ENCODE results near the gene GPATCH8. TPM values are rescaled to one million over a fixed set of nuclear protein-coding genes. Genes with fewer than 3 reads are reported as not detected.

GPATCH8 gene
- total and polyA plus RNA-seq, 2 of the 8 experiments (the other 6 are each of a cell fraction or from before 2014, with no cell fraction given): 20.5 to 58.1 TPM

DNA sequence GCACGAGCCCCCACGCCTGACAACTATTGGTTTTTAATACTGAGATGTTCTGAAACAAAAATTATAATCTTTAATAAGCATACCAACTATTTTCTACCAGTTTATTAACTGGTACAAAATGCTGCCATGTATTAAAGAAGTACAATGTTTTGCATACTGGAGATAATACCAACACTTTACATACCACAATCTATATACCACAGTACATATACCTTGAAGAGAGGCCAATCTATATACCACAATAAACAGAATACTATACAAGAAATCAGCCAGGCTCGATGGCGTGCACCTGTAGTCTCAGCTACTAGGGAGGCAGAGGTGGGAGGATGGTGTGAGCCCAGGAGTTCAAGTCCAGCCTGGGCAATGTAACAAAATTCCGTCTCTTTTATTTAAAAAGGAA is 9.9 kb downstream of the GPATCH8 start:
- FAIRE-seq: no peak
- peaks cover 12 to 13% of the 10 kb centered on the region in 2 experiments for H4K20me1 ChIP-seq (replicated peaks in 1 of 2; ENCODE audit: control insufficient read depth in 1 of 2, insufficient read depth in 2 of 2, low read length in 2 of 2)

More for the DNA sequence above, 9.9 kb downstream of the GPATCH8 start:
- no peak overlapping the region for H4K91ac ChIP-seq (replicated peaks; ENCODE audit: insufficient read length, low read length)
- DNase-seq (ENCODE audit: low read depth in 1 of 2, low spot score in 2 of 2): no peak
- H3K27ac ChIP-seq (ENCODE audit: low read depth, low read length): no peak overlapping the region
- no peak overlapping the region for H4K8ac ChIP-seq (ENCODE audit: extremely low read depth, insufficient read depth, low read length)
- no peak overlapping the region for H2BK5ac ChIP-seq (ENCODE audit: low read depth, low read length)
- TF ChIP-seq JUND (IDR thresholded peaks at IDR 0.05; ENCODE audit: low read length) (no peak), SRF (IDR thresholded peaks at IDR 0.05; ENCODE audit: low read depth, low read length) (no peak), PHF8 (conservative IDR thresholded peaks at IDR 0.05; ENCODE audit: low read depth, low read length) (no peak), TBP (IDR thresholded peaks at IDR 0.05; ENCODE audit: low read depth, low read length) (no peak), TAF7 (optimal IDR thresholded peaks at IDR 0.05; ENCODE audit: borderline replicate concordance, low read depth, low read length) (no peak), SAP30 (IDR thresholded peaks at IDR 0.05; ENCODE audit: insufficient read depth, insufficient replicate concordance, low read length) (no peak), CHD2 (IDR thresholded peaks at IDR 0.05; ENCODE audit: low read length) (no peak), FOSL1 (IDR thresholded peaks at IDR 0.05; ENCODE audit: insufficient read depth, low read depth, low read length) (no peak)
- no peak overlapping the region for H3K9ac ChIP-seq (replicated peaks in 1 of 4; ENCODE audit: extremely low read depth in 1 of 4, low read depth in 3 of 4, low read length in 3 of 4)
- no peak overlapping the region for H3K23ac ChIP-seq (ENCODE audit: insufficient read length)
- ChIA-PET CTCF (ENCODE audit: partially characterized antibody) (interaction anchor here (1.6 kb wide), 1 partner anchor 29 kb away, joined by 7 read pairs; no protein-coding TSS in a partner anchor), POLR2A (ENCODE audit: partially characterized antibody) (interaction anchor here (0.6 kb wide), 1 partner anchor 17 kb away, joined by 3 read pairs; no protein-coding TSS in a partner anchor)
- no peak overlapping the region for H3K4me2 ChIP-seq (ENCODE audit: insufficient read depth in 1 of 2, low read depth in 2 of 2, low read length in 2 of 2)
- H3K23me2 ChIP-seq (ENCODE audit: low read depth, low read length): no peaks in the 10 kb centered on the region
- H3K18ac ChIP-seq (ENCODE audit: extremely low read depth, low read length): no peak overlapping the region
- no peaks in the 10 kb centered on the region for H3K4me1 ChIP-seq (replicated peaks in 1 of 4; ENCODE audit: control insufficient read depth in 3 of 4, insufficient read depth in 4 of 4, low read length in 3 of 4)
- H2BK120ac ChIP-seq (replicated peaks; ENCODE audit: low read depth, low read length): no peak overlapping the region
- no peak overlapping the region for H3K56ac ChIP-seq (replicated peaks; ENCODE audit: insufficient read length, low read depth, low read length)
- WGBS, 2 experiments (ENCODE audit: extremely low coverage in 1 of 2, insufficient coverage in 1 of 2, insufficient read length in 1 of 2, insufficient replicate concordance in 2 of 2, low coverage in 1 of 2, low lambda C conversion rate in 2 of 2, missing lambda C conversion rate in 1 of 2): 89% methylated on average over 5 of the region's 5 CpGs; no CpG with 5 or more reads in 1 of the 2 experiments
- H3K79me1 ChIP-seq (ENCODE audit: low read depth, low read length): peaks cover 3% of the 10 kb centered on the region; the same call in 1 of the 2 replicates
- no peaks in the 10 kb centered on the region for H3K27me3 ChIP-seq (replicated peaks in 1 of 4; ENCODE audit: control insufficient read depth in 3 of 4, extremely low read depth in 1 of 4, insufficient read depth in 3 of 4, low read length in 3 of 4)
- H4K5ac ChIP-seq (ENCODE audit: insufficient read length, low read depth, low read length): no peak overlapping the region
- no peaks in the 10 kb centered on the region for H3K9me3 ChIP-seq (ENCODE audit: insufficient read depth in 2 of 2, low read depth in 1 of 2, low read length in 1 of 2)
- no peak overlapping the region for H3K14ac ChIP-seq (ENCODE audit: insufficient read length)
- no peak overlapping the region for H2AK5ac ChIP-seq (ENCODE audit: low read depth, low read length)
- H2BK12ac ChIP-seq (ENCODE audit: low read depth, low read length): no peak overlapping the region
- H2BK20ac ChIP-seq (ENCODE audit: low read length): no peak overlapping the region
- no peak overlapping the region for H3K4ac ChIP-seq (replicated peaks; ENCODE audit: insufficient read length, low read depth, low read length)
- peaks cover 0 to 8% (median 0%) of the 10 kb centered on the region in 4 experiments; a peak in 1 of 8 replicates for H3K36me3 ChIP-seq (ENCODE audit: control insufficient read depth in 2 of 4, insufficient read depth in 4 of 4, low read length in 3 of 4)
- no peak overlapping the region for H3K4me3 ChIP-seq (ENCODE audit: extremely low read depth in 1 of 4, insufficient read depth in 2 of 4, low read depth in 3 of 4, low read length in 4 of 4)
- H2BK15ac ChIP-seq (ENCODE audit: low read length): no peak overlapping the region
- H2AFZ ChIP-seq (ENCODE audit: low read length): no peak overlapping the region
- H3K79me2 ChIP-seq (ENCODE audit: control insufficient read depth in 1 of 2, insufficient read depth in 2 of 2, low read length in 2 of 2): peaks cover 39 to 98% of the 10 kb centered on the region in 2 experiments

Data from H1 (cell line).